Measurements from ENCODE around the gene FMNL1. TPM values are rescaled to one million over a fixed set of nuclear protein-coding genes. Genes with fewer than 3 reads are reported as not detected.
A peak's percentile ranks its signal among the peaks of the same experiment; 100 is the strongest.

Gene FMNL1
- total and polyA plus RNA-seq, 10 of the 15 experiments (the other 5 are each of a cell fraction or from before 2014, with no cell fraction given) = 3.3 to 108 (median 19.5) TPM

DNA sequence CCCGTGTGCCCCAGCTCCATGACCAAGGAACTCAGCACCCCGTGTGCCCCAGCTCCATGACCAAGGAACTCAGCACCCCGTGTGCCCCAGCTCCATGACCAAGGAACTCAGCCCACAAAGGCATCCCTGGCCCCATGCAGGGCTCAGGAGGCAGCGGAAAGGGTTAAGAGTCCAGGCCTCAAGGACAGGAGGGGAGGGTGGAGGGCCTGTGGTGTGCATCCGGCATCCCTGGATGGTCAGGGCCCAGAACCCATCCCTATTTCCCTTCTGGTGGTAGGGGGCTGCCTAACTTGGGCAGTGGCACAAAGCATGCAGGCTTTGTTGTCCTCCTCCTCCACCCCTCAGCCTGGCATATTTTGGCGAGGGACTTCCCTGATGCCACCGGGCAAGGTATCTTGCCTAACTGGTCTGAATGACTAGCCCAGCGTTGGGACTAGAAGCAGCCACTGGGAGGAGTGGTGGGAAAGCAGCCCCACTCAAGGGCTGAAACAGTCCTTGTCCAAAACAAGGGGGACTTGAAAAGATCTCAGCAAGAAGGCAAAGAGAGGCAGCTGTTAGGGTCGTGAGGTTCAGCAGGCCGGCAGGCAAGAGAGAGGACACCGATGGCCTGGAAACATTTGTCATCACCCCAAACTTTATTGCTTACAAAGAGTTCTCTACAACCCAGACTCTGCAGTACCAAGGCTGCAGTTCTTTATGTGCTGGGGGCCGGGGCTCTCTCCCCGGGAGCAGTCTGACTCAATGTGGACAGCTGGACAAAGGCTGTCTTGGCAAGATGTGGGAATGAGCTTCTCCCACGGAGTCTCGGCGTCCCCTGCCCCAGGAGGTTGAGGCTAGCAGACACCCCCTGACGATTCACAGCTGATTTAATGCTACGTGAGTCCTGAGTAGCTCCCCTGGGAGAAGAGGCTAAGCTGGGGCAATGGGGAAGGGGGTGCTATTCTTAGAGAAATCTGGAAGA is 41.1 kb downstream of the FMNL1 start:
- Histone ChIP-seq H3K4me1 (ENCODE audit: control insufficient read depth, insufficient read depth, low read length) (peaks cover 17% of the 10 kb centered on the region), H3K79me2 (ENCODE audit: control insufficient read depth, insufficient read depth, low read length) (no peaks in the 10 kb centered on the region), H3K27ac (ENCODE audit: control insufficient read depth, insufficient read depth) (peak overlapping the region; percentile 56), H3K9me3 (replicated peaks; ENCODE audit: control insufficient read depth, insufficient read depth, low read length) (no peaks in the 10 kb centered on the region), H4K20me1 (ENCODE audit: control insufficient read depth, insufficient read depth) (0 out of 2 replicates have a peak, but pooled peaks cover 2% of the 10 kb centered on the region), H3K36me3 (ENCODE audit: control insufficient read depth in 2 of 2, insufficient read depth in 2 of 2, low read length in 1 of 2) (peaks cover 18 to 30% of the 10 kb centered on the region in 2 experiments), H3K4me2 (ENCODE audit: control insufficient read depth, insufficient read depth) (peak overlapping the region; percentile 19), H3K4me3 (peak overlapping the region; percentile 75), H3K9ac (ENCODE audit: control insufficient read depth, insufficient read depth, low read length) (peak overlapping the region; percentile 55; the same call in 1 of the 2 replicates), H3K27me3 (replicated peaks in 1 of 2; ENCODE audit: control insufficient read depth in 2 of 2, insufficient read depth in 2 of 2, low read length in 1 of 2) (no peaks in the 10 kb centered on the region), H2AFZ (ENCODE audit: control insufficient read depth, low read depth, low read length) (no peak overlapping the region)
- WGBS (ENCODE audit: insufficient coverage, insufficient replicate concordance, low lambda C conversion rate, missing lambda C conversion rate) = 73% methylated on average over 18 of the region's 18 CpGs
- FAIRE-seq = no peak
- ChIA-PET CTCF (interaction anchor here (1.2 to 1.6 kb wide), 3 partner anchors 9 to 127 kb away, joined by 3 to 6 read pairs (median 4); partner anchors contain the start of gene ACBD4), SMC1A (ENCODE audit: uncharacterized antibody, unreplicated experiment) (interaction anchor here (1.4 to 1.5 kb wide), 2 partner anchors 14 to 44 kb away, joined by 3 read pairs; no protein-coding TSS in a partner anchor), POLR2A (interaction anchor here (0.6 to 1.3 kb wide), 2 partner anchors 14 to 19 kb away, joined by 3 to 5 read pairs; no protein-coding TSS in a partner anchor), RAD21 (ENCODE audit: unreplicated experiment) (interaction anchor here (0.5 to 1.2 kb wide), 2 partner anchors 15 to 86 kb away, joined by 3 read pairs; no protein-coding TSS in a partner anchor)
- no peak for DNase-seq (ENCODE audit: low read depth, low spot score)
- in situ Hi-C loops (cut with MboI) (loop anchor here (25.0 kb wide), 1 partner anchor 350 kb away; no protein-coding TSS in a partner anchor), intact Hi-C loops (cut with micrococcal nuclease; ENCODE audit: unreplicated experiment) (no loop called here)
- BruUV-seq (replicated peaks) = no TSS peak
- peak; percentile 15 for ATAC-seq
- TF ChIP-seq PML (IDR thresholded peaks at IDR 0.05; ENCODE audit: low read length) (peak; percentile 29; the same call in 1 of the 2 replicates), POLR2A (IDR thresholded peaks at IDR 0.05; ENCODE audit: low read depth, low read length) (peak; percentile 16), MYB (IDR thresholded peaks at IDR 0.05; ENCODE audit: borderline replicate concordance, low read depth, low read length) (no peak), ZBED1 (IDR thresholded peaks at IDR 0.05; ENCODE audit: borderline replicate concordance) (no peak), USF2 (IDR thresholded peaks at IDR 0.05; ENCODE audit: borderline replicate concordance, low read depth, low read length) (no peak), ZNF217 (IDR thresholded peaks at IDR 0.05) (no peak), MTA3 (IDR thresholded peaks at IDR 0.05; ENCODE audit: borderline replicate concordance, low read length) (peak; percentile 21; the same call in 1 of the 2 replicates), MAX (IDR thresholded peaks at IDR 0.05; ENCODE audit: low read depth, low read length) (no peak), HCFC1 (IDR thresholded peaks at IDR 0.05; ENCODE audit: low read length) (no peak), WRNIP1 (IDR thresholded peaks at IDR 0.05; ENCODE audit: borderline replicate concordance, low read depth, low read length) (no peak), SUPT20H (IDR thresholded peaks at IDR 0.05; ENCODE audit: borderline replicate concordance, control insufficient read depth, low read depth, low read length) (no peak), CBX3 (IDR thresholded peaks at IDR 0.05; ENCODE audit: borderline replicate concordance, low read depth) (no peak), SIX5 (IDR thresholded peaks at IDR 0.05; ENCODE audit: low read depth, low read length, severe bottlenecking) (no peak)
- TF ChIP-seq, protein P1, sequence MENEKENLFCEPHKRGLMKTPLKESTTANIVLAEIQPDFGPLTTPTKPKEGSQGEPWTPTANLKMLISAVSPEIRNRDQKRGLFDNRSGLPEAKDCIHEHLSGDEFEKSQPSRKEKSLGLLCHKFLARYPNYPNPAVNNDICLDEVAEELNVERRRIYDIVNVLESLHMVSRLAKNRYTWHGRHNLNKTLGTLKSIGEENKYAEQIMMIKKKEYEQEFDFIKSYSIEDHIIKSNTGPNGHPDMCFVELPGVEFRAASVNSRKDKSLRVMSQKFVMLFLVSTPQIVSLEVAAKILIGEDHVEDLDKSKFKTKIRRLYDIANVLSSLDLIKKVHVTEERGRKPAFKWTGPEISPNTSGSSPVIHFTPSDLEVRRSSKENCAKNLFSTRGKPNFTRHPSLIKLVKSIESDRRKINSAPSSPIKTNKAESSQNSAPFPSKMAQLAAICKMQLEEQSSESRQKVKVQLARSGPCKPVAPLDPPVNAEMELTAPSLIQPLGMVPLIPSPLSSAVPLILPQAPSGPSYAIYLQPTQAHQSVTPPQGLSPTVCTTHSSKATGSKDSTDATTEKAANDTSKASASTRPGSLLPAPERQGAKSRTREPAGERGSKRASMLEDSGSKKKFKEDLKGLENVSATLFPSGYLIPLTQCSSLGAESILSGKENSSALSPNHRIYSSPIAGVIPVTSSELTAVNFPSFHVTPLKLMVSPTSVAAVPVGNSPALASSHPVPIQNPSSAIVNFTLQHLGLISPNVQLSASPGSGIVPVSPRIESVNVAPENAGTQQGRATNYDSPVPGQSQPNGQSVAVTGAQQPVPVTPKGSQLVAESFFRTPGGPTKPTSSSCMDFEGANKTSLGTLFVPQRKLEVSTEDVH (IDR thresholded peaks at IDR 0.05; ENCODE audit: low read depth, partially characterized antibody) = no peak
